NCI-H2227 treated with DMSO at 0.1 percent for 48 hours (cell line): ENCODE measurements around the gene MTHFD1.
A peak's percentile ranks its signal among the peaks of the same experiment; 100 is the strongest.

Experiments used
- DNase-seq: peaks from one replicate; lab custom pipeline; 2025; lab: John Stamatoyannopoulos, UW

The MTHFD1 gene

DNA sequence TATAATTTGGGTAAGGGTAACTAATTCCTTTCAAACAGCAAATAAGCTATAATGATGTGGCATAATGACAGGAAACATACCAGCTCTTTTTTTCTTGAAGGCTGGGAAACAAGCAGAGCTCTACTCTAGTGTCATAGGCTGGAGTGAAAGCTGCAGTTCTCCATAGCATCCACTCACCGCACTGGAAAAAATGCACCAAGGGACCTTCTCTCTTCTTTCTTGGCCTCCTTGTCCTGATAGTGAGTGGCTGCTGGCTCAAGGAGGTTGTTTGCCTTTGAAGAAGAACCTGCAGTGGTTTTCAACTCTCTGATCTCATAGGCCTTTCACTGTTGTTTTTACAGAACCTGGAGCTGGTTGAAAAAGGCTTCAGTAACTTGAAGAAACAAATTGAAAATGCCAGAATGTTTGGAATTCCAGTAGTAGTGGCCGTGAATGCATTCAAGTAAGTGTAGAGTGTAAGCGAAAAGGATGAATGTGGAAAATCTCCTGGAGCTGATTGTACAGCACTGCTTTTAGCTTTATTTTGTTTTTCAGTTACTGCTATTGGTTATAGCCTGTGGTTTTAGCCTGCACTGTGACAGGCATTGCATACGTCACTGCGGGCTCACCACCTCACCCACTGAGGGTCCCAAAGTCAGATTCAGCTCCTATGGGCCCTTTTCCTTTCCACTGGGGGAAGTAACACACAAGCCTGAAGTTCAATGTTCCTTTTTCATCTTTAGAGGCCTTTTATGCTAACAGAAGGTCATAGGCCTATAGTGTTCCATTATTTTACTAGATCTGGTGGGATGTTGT is 59.9 kb downstream of the MTHFD1 start:
- no peak for DNase-seq

DNA sequence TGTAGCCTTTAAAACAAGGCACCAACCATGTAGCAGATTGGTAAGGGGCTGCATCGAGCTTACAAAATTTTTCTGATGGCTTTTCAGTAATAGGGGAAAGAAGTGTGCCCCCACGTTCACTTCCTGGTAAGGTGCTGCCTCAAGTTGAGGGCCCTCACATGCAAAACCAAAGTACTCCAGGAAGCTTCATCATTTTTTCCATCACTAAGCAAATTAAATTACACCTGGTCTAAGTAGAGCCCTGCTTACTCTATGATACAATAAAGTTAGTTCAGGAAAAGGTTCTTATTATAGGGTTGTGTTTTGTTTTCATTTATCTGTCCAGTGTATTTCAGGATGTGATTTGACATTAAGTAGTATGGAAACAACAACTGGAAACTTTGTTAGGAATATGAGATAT is 62.1 kb downstream of the MTHFD1 start:
- no peak for DNase-seq

DNA sequence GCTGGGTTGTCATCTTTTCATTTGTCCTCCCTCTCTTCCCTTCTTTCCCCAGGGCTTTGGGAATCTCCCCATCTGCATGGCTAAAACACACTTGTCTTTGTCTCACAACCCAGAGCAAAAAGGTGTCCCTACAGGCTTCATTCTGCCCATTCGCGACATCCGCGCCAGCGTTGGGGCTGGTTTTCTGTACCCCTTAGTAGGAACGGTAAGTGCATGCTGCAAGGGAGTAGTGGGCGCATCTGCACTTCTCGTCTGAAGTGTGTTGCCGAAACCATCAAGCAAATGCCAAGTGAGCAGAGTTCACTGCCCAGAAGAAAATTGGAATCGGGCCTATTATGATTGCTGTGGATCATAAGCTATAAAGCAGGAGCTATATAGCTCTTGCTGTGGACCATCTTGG is 66.5 kb downstream of the MTHFD1 start:
- DNase-seq: no peak

DNA sequence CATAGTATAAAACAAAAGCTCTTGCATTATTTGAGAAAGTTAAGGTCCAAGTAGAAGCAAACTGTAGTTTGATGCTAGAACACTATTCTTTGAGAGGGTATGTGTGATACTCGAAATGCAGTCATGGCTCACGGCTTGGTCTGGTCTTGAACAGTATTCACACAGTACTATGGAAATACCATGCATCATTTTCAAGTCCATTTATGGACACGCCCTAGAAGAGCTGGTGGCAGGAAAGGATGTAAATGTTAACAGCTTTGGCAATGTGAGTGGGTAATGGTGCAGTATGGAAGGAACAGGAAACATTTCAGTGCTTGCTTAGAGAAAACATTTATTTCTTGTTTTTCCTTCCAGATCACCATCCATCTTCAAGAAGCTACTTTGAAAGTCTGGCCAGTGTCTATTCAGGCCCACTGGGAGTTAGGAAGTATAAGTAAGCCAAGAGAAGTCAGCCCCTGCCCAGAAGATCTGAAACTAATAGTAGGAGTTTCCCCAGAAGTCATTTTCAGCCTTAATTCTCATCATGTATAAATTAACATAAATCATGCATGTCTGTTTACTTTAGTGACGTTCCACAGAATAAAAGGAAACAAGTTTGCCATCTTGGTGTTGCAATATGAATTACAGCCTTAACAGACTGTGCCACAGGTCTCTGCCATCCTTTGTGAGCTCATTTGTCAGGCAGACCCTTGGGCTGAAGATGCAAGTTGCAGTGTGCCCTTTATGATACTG is 71.4 kb downstream of the MTHFD1 start:
- DNase-seq: no peak

DNA sequence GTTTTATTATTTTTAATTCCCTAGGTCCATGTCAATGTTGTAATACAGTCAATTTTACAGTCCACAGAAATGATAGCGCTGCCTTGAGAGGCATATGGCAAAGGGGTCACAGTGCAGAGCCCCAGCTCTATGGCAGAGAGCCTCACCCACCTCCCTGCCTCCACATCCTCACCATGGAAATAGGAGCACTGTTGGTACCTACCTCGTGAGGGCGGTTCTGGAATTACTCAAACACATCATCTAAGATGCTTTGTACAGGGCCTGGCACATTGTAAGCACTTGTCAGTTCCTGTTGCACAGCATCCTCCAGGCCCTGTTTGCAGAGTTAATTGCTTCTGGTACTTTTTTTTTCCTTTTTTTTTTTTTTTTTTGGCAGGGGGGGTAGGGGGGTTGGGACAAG is 73.1 kb downstream of the MTHFD1 start:
- DNase-seq: no peak

DNA sequence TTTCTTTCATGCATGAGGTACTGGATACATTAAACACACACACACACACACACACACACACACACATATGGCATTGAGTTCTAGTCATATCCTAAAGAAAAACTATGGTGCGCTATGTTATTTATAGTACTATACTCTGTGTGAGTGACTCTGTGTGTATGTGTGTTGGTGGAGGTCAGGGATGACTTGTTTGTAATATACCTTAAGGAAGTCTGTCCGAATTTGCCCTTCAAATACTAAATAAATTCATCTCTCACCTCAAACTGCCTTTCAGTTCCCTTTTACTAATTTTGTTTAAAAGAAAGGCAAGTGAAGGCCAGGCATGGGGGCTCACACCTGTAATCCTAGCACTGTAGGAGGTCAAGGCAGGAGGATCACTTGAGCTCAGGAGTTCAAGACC is 75.0 kb downstream of the MTHFD1 start:
- no peak for DNase-seq

DNA sequence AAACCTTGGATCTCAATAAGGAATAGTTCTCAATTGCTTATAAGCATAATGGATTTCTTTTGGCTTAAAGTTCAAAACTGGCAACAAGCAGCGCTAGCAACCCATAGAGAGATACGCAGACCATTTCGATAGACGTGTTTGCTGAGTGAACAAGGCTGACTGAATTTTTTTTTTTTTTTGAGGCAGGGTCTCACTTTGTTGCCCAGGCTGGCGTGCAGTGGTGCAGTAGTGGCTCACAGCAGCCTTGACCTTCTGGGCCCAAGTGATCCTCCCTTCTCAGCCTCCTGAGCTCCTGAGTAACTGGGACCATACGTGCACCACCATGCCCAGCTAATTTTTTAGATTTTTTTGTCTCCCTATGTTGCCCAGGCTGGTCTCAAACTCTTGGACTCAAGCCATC is 75.7 kb downstream of the MTHFD1 start:
- no peak for DNase-seq

DNA sequence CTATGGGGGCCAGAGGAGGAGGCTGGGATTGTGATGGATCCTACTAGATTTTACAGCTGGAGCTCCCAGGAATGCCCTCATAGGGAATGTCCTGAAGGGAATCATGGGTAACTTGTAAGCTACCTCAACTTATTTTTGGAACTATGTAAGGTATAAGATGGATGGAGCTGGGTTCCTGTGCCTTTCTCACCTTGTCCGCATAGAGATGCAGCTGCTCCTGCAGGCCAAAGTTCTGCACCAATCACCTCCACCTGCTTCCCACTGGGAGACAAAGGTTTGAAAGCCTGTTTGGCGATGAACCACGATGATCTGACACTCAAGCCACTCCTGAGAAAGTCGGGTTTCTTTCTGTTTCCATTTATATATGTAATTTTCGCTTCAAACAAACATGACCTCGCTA is 76.5 kb downstream of the MTHFD1 start:
- peak; percentile 26 for DNase-seq

DNA sequence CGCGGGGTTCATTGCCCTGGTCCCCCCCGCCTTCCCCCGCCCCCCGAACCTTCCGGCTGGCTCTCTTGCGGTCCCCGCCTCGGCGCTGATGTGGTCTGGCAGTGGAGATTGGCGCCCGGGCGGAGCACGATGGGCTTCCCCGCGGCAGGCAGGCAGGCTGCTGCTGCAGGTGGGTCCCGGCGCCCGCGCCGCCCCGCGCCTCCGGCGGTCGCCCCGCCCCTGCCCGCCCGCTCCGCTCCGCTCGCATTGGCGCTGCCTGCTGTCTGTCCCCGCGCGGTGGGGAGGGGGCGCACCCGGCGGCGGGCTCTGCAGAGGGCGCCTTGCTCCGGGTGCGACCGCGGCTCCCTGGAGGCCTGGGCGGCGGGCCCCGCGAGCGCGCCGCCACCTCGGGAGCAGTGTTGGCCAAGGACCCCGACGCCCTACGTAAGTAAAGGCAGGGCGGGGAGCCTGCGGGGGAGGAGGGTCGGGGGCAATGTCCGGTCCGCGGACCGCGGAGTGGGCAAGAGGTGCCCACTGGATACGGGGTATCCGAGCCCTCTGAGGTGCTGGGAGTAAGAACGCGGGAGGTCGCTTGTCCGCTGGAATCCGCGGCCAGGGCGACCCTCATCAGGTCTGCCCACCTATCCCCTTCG is 77.2 kb downstream of the MTHFD1 start, which contains the start of gene AKAP5:
Gene AKAP5, plus strand, starts transcription at position 309 of the 632 bp plus-strand sequence. CDS start 2,896 bp downstream, outside the sequence.
- DNase-seq: peak; percentile 80

DNA sequence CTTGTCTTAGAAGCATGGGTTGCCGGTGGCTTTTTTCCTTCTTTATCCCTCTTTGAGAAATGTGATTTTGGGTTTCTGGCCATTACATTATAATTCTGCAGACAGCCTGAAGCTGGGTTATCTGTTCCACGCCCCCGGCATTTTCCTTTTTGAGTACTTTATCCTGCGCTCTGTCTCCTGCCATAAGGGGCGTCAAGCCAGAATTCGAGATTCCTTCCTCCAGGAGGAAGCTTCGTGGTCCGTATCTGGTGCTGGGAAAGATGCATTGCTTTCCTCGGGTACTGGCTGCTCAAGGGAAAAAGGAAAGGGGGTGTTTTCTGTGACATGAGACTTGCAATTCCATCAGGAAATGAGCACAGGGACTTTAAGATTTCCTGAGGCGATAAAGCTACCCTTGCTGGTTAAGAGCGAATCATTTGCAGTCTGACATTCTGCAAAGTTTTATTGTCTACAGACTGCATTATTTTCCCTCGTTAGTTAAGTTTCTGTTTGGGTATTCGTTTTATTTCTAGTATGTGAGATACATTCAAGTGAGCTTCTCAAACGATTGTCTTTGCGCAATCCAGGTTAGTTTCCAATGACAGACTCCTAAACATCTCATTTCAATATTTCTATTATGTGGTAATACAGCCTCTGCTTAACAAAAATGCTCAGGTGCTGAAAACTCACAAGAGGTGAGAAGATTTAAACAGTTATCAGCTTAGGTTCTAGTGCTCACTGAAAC is 77.8 kb downstream of the MTHFD1 start:
- peak; percentile 35 for DNase-seq

DNA sequence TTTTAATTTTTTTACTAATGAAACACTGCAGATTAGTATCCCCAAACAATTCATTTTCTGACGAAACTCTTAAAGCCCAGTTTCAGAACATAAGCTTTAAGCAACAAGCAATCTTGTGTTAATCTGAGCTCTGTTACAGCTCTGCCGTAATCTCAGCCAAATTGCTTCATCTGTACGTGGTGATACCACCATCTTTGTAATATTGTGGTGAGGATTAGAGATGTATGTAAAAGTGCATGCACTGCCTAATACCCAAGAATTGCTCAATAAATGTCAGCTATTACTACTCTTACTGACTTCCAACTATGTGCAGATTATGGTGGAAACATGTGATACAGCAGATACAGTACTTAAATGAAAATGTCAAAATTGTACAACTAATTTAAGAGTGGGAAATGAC is 78.9 kb downstream of the MTHFD1 start:
- no peak for DNase-seq

DNA sequence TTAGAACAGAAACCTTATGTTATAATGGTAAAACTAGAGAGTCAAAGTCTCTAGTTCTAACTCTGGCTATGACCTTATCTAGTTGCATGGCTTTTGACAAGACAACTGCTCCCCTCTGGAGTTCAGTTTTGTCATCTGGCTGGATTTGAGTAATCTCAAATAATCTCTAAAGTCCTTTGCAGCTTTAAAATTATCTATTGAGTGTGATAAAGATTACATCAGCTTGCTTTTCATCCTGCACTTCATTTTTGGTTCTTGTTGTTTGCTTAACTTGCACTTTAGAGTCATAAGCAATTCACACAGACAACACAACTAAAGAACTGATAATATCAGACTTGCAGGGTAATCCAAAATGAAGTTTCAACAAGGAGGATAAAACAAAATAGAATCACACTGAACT is 79.4 kb downstream of the MTHFD1 start:
- DNase-seq: no peak

DNA sequence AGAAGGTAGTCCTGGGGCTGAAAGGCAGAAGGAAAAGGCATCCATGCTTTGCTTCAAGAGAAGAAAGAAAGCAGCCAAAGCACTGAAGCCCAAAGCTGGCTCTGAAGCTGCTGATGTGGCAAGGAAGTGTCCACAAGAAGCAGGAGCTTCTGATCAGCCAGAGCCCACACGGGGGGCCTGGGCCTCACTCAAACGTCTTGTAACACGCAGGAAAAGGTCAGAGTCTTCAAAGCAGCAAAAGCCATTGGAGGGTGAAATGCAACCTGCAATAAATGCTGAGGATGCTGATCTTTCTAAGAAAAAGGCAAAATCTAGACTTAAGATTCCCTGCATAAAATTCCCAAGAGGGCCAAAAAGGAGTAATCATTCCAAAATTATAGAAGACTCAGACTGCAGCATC is 80.3 kb downstream of the MTHFD1 start:
- DNase-seq: no peak

DNA sequence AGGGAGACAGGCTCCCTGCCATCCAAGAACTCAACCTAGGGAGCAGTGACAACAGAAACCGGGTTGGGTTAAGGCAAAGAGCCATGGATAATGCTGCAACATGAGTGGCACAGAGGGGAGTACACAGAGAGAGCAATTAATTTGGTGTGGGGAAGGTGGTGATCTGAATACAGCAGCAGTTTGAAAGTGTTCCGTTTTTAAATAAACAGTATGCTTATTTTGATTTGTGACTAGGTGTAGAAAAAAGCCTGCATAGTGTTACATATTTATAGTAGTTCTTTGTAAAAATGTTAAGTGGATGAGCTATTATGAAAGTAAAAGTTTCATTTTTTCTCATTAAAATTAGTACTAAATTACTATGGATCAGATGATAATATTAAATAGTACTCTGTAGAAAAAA is 85.9 kb downstream of the MTHFD1 start:
- DNase-seq: no peak

DNA sequence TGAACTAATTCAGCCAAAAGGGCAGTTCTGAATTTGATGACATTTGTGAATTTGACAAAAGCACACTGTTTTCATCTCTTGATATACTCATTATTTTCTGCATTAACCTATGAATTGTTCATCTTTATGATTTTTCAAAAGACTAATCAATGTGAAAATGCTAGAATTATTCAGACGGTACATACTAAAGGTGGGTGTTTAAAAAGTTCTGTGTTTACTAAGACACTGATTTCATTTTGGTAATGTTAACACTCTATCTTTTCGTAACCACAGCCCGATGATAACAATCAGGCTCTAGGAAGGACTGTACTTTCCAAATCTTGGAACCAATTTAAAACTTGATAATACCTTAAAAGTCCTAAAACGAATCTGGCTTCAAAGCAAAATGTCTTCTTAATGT is 86.5 kb downstream of the MTHFD1 start:
- DNase-seq: no peak

DNA sequence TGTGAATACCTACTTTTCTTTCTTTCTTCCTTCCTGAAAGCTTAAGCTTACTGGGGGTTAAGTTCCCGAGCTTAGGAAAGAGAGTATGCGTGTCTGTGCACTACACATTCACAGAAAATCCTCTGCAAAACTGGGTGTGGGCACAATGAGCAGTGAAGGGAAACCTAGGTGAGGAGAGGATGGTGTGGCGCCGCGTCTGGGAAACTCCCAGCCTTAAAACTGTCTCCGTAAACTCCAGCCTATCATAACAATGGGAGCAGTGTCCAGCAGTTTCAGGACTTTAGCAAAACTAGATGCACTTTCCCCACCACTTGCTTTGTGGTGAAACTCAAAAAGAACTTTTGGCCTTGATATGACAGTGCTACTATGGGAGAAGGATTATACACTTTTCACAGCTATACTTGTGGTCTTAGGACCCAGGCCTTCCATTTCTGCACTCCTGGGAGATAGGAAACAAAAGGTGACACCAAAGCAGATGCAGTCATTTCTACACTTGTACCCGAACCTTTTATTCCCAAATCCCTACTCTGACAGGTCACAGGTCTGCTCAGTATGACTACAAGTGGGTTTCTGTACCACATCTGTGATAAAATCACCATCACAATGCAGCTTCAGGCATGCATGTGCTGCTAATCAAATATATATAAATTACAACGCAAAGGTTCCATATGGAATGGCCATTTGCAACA is 87.6 kb downstream of the MTHFD1 start:
- no peak for DNase-seq

DNA sequence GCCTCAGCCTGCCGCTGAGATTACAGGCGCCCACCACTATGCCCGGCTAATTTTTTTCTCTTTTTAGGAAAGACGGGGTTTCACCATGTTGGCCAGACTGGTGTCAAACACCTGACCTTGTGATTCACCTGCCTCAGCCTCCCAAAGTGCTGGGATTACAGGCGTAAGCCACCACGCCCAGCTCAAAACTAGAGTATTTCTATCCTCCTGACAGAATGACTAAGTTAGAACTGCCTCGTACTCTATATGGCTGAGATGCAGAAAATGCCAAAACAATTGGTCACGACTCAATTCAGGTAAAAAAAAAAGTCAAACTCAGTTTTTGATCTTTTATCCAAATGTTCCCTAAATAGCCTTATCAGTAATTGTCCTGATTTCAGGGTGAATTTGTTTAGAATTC is 88.3 kb downstream of the MTHFD1 start:
- DNase-seq: no peak

DNA sequence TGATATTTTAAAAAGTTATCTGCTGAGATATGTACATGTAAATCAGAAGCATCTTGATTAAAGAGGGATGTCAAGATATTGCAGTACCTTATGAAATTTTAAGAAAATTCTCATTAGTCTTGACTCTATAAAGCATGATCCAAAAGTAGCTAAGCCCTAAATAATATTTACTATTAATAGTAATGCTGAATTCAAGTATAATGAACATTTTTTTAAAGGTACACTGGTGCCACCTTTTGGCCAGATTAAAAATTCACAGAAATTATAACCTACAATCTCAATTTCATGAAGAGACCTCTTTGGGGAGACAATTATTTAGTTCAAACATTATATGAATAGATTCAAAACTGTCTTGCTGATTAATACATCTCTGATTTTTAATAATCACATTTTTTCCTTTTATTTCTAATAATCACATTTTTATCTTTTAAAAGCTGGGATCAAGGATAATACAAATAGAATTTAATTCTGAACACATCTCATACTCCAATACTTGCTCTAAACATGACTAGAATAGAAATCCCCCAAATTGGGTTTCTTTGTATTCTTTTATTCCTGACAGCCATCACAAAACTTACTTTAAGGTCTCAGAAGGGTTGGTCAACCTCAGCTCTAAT is 90.6 kb downstream of the MTHFD1 start:
- no peak for DNase-seq

DNA sequence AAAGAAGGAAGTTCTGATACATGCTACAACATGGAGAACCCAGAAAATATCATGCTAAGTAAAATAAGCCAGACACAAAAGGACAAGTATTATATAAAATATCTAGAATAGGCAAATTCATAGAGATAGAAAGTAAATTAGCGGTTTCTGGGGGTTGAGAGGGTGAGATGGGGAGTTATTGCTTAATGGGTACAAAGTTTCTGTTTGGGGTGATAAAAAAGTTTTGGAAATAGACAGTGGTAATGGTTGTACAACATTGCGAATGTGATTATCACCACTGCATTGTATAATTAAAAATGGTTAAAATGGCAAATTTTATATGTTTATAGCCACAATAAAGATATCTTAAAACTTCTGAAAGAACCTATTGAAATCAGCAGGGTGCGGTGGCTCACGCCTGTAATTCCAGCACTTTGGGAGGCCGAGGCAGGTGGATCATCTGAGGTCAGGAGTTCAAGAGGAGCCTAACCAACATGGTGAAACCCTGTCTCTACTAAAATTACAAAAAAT is 100.5 kb downstream of the MTHFD1 start:
- no peak for DNase-seq

DNA sequence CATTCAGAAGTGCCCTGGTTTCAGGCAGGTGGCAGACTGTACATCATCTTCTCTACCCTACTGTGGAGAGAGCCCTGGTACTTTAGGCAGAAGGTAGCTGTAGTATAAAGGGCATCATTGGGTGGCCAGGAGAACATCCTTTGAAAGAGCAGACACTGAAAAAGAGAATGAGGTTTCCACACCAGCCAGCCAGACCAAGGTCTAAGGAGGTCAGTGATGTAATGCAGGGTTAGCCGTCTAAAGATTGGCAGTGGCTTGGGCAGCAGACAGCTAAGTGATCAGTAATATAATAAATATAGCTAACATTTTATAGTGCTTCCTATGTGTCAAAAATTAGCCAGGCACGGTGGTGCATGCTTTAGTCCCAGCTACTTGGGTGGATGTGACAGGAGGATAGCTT is 103.5 kb downstream of the MTHFD1 start:
- no peak for DNase-seq

DNA sequence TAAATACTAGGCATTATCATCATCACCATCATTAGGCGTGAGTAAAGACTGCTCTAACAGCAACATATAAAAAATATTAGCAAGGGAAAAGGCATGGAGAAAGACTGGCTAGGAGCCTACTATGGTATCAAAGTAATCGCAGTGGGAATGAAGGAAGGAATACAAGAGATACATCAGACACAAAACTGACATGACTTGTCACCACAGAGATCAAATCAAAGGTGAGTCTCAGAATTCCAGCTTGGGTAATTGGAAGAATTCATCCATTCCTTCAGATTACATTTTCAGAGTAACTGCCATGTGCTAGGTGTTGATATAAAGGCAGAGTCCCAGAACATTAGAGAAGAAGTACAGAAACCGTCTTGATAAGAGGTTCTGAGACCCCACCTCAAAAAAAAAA is 105.3 kb downstream of the MTHFD1 start:
- DNase-seq: no peak
